ENCODE results near the gene IQGAP2.

DNA sequence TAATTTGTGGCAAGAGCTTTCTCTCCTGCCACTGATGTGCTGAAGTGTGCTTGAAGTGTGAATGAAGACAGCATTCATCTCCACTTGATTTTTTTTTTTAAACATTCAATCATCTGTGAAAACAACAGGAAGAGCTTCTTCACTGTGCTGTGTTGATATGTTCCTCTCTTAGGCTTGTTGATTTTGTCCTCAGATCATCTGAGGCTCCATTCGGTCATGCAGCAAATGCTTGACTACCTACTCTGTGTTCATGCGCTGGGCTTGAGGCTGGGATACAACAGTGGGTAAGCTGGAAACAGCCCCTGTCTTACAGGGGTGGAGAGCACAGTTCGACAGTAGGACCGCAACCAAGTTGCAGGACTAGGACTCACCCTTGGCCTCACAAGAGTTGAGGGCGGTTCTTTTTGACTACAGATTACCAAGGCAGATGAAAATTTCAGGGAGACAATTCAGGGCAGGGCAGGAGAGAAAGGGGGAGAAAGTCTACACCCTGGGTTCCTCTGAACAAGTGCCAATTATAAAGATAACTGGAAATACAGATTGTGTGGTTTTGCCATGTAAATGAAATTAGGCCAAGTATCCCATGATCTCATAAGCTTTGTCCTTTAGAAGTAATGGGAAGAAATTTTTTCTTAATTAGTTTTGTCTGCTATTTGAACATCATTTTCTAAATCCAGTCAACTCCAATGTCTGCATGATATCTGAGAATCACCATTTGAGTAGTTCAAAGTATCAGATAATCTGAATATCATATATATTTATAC is 281.9 kb downstream of the IQGAP2 start:
- TF ChIP-seq, protein P1, sequence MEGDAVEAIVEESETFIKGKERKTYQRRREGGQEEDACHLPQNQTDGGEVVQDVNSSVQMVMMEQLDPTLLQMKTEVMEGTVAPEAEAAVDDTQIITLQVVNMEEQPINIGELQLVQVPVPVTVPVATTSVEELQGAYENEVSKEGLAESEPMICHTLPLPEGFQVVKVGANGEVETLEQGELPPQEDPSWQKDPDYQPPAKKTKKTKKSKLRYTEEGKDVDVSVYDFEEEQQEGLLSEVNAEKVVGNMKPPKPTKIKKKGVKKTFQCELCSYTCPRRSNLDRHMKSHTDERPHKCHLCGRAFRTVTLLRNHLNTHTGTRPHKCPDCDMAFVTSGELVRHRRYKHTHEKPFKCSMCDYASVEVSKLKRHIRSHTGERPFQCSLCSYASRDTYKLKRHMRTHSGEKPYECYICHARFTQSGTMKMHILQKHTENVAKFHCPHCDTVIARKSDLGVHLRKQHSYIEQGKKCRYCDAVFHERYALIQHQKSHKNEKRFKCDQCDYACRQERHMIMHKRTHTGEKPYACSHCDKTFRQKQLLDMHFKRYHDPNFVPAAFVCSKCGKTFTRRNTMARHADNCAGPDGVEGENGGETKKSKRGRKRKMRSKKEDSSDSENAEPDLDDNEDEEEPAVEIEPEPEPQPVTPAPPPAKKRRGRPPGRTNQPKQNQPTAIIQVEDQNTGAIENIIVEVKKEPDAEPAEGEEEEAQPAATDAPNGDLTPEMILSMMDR (conservative IDR thresholded peaks at IDR 0.05; ENCODE audit: low read depth, low read length): no peak
- no peak for TF ChIP-seq EZH2 (IDR thresholded peaks at IDR 0.05; ENCODE audit: low read length, unreplicated experiment)

Measured in PC-3 (cell line).